Panc1 (cell line): ENCODE results near the gene RAB3B.

Experiments
- POLR2AphosphoS5 ChIP-seq: IDR thresholded peaks from 2 replicates; pipeline ENCODE4 v1.6.1; 2012; ENCODE audit warnings: mild to moderate bottlenecking, low read depth, low read length, moderate library complexity
- SIN3A ChIP-seq: IDR thresholded peaks from 2 replicates; pipeline ENCODE4 v1.6.1; 2012; ENCODE audit warnings: low read depth, mild to moderate bottlenecking, low read length, moderate library complexity, borderline replicate concordance; ENCODE audit not compliant: insufficient read depth
- TCF7L2 ChIP-seq: IDR thresholded peaks from 2 replicates; pipeline ENCODE4 v1.6.1; 2011; ENCODE audit warnings: mild to moderate bottlenecking, low read depth, low read length, inconsistent platforms
- TF ChIP-seq, protein P1 (sequence below): fragments of 450-650 bp; IDR thresholded peaks from 2 replicates; pipeline ENCODE4 v1.5.1; 2017; ENCODE audit warnings: mild to moderate bottlenecking

DNA sequence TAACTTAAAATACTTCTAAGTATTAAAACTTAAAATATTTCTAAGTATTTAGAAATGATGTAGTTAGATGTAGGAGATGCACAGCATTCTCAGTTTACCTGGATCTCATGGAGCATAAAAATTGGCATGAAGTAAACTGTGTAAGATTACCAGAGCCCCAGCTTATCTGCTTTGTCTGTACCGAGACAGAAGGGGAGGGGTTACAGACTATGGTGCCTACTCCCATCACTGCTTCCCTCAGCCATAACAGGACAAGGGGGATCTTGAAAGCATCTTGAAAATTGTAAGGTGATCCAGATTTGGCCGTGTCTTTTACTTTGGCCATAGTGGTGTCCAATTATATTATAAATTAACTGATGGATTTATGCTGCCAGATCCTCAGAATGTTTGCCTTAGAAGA is 130.8 kb downstream of the RAB3B start:
- TF ChIP-seq, protein P1, sequence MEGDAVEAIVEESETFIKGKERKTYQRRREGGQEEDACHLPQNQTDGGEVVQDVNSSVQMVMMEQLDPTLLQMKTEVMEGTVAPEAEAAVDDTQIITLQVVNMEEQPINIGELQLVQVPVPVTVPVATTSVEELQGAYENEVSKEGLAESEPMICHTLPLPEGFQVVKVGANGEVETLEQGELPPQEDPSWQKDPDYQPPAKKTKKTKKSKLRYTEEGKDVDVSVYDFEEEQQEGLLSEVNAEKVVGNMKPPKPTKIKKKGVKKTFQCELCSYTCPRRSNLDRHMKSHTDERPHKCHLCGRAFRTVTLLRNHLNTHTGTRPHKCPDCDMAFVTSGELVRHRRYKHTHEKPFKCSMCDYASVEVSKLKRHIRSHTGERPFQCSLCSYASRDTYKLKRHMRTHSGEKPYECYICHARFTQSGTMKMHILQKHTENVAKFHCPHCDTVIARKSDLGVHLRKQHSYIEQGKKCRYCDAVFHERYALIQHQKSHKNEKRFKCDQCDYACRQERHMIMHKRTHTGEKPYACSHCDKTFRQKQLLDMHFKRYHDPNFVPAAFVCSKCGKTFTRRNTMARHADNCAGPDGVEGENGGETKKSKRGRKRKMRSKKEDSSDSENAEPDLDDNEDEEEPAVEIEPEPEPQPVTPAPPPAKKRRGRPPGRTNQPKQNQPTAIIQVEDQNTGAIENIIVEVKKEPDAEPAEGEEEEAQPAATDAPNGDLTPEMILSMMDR, result no peak
- TF ChIP-seq SIN3A (no peak), TCF7L2 (no peak), POLR2AphosphoS5 (no peak)
